SU-DHL-6 (cell line): ENCODE measurements around the gene SEMA3C.

ENCODE experiments used
- CTCF ChIP-seq: fragments of 200-600 bp; sonication (generic); IDR thresholded peaks from one replicate; pipeline ENCODE4 v1.5.1; 2017; ENCODE audit warnings: antibody characterized with exemption, mild to moderate bottlenecking, low read length, moderate library complexity; ENCODE audit not compliant: insufficient read depth, poor library complexity, severe bottlenecking
- EZH2phosphoT487 ChIP-seq: fragments of 200-600 bp; sonication (generic), shearing (Covaris generic); conservative IDR thresholded peaks from 2 replicates; pipeline ENCODE4 v1.6.1; 2018; ENCODE audit warnings: mild to moderate bottlenecking, antibody characterized with exemption, low read length, moderate library complexity, mixed read lengths

GRCh38 chr7:80967071-80967916, 48.4 kb upstream of the SEMA3C start:
- no peak for TF ChIP-seq CTCF
- no peak for TF ChIP-seq EZH2phosphoT487
